Neural progenitor cell (in vitro differentiated cells): ENCODE measurements around the gene RTP3. TPM values are rescaled to one million over a fixed set of nuclear protein-coding genes. Genes with fewer than 3 reads are reported as not detected.
"Not testable (repeated sequence)": the region's sequence is repeated elsewhere in the genome, so short reads cannot be mapped to it uniquely, and the experiment has no call there.

Source experiments
- DNase-seq: peaks from one replicate; pipeline ENCODE4 v3.0.0-alpha.2; 2016; ENCODE audit warnings: low spot score
- H2AFZ ChIP-seq: fragments of 200-600 bp; sonication (generic); replicated peaks from 2 replicates; pipeline ENCODE4 v1.6.1; 2016; ENCODE audit warnings: antibody characterized with exemption
- H3F3A ChIP-seq: fragments of 200-600 bp; sonication (generic); 2 replicates; pipeline ENCODE4 v1.6.1; 2016; ENCODE audit warnings: antibody characterized with exemption, low read depth
- H3K27ac ChIP-seq: fragments of 200-600 bp; sonication (generic); 2 replicates; pipeline ENCODE4 v1.5.1; 2016; ENCODE audit warnings: mild to moderate bottlenecking
- H3K27me3 ChIP-seq: fragments of 200-600 bp; sonication (generic); 2 replicates; pipeline ENCODE4 v1.6.1; 2016; ENCODE audit warnings: mild to moderate bottlenecking, moderate library complexity
- H3K36me3 ChIP-seq: fragments of 200-600 bp; sonication (generic); 2 replicates; pipeline ENCODE4 v1.5.1; 2016
- H3K4me1 ChIP-seq: fragments of 200-600 bp; sonication (generic); 2 replicates; pipeline ENCODE4 v1.6.1; 2016; ENCODE audit warnings: mixed run types
- H3K4me2 ChIP-seq: fragments of 200-600 bp; sonication (generic); 2 replicates; pipeline ENCODE4 v1.6.1; 2016
- H3K4me3 ChIP-seq: fragments of 200-600 bp; sonication (generic); 2 replicates; pipeline ENCODE4 v1.5.1; 2016
- H3K79me2 ChIP-seq: fragments of 200-600 bp; sonication (generic); 2 replicates; pipeline ENCODE4 v1.6.1; 2016; ENCODE audit warnings: low read depth
- H3K9ac ChIP-seq: fragments of 200-600 bp; sonication (generic); 2 replicates; pipeline ENCODE4 v1.6.1; 2016
- H3K9me3 ChIP-seq: fragments of 200-600 bp; sonication (generic); 2 replicates; pipeline ENCODE4 v1.5.1; 2016; ENCODE audit warnings: low read depth
- H4K20me1 ChIP-seq: fragments of 200-600 bp; sonication (generic); 2 replicates; pipeline ENCODE4 v1.6.1; 2016; ENCODE audit warnings: low read depth
- H3K27ac Mint-ChIP-seq: 3 replicates; pipeline ENCODE4 v1.8.0; 2021; ENCODE audit warnings: mixed read lengths
- H3K27me3 Mint-ChIP-seq: 2 replicates; pipeline ENCODE4 v1.8.0; 2022; ENCODE audit warnings: low read depth, mild to moderate bottlenecking, inconsistent platforms, moderate library complexity, mixed read lengths; ENCODE audit not compliant: insufficient read depth
- H3K36me3 Mint-ChIP-seq: 3 replicates; pipeline ENCODE4 v1.8.0; 2021; ENCODE audit warnings: mixed read lengths
- H3K4me1 Mint-ChIP-seq: 3 replicates; pipeline ENCODE4 v1.8.0; 2021; ENCODE audit warnings: mixed read lengths
- H3K4me3 Mint-ChIP-seq: 3 replicates; pipeline ENCODE4 v1.8.0; 2021; ENCODE audit warnings: mild to moderate bottlenecking, moderate library complexity, mixed read lengths
- H3K9me3 Mint-ChIP-seq: 3 replicates; pipeline ENCODE4 v1.8.0; 2020; ENCODE audit warnings: mixed read lengths
- EZH2 ChIP-seq: fragments of 200-600 bp; sonication (generic); IDR thresholded peaks from 2 replicates; pipeline ENCODE4 v1.6.1; 2017; ENCODE audit warnings: antibody characterized with exemption, mild to moderate bottlenecking, moderate library complexity
- EZH2phosphoT487 ChIP-seq: fragments of 200-600 bp; sonication (generic); IDR thresholded peaks from 2 replicates; pipeline ENCODE4 v1.6.1; 2017; ENCODE audit warnings: antibody characterized with exemption
- total RNA-seq: library from RNA; depleted of rRNA; stranded (reverse); fragments of >200 nt; gene quantifications from 2 replicates; pipeline ENCODE4 v1.2.3, GENCODE V29; 2015; ENCODE audit warnings: low replicate concordance
- TF ChIP-seq, protein P1 (sequence below): fragments of 200-600 bp; sonication (generic); IDR thresholded peaks from 2 replicates; pipeline ENCODE4 v1.5.1; 2017; ENCODE audit warnings: antibody characterized with exemption, mild to moderate bottlenecking

Gene RTP3
- total RNA-seq, 1 donor from 2014 or later: not detected

- Histone ChIP-seq H3K36me3 (no peaks in the 10 kb centered on the region), H3K4me2 (no peak overlapping the region), H3K4me1 (no peaks in the 10 kb centered on the region), H2AFZ (no peak overlapping the region), H3F3A (no peaks in the 10 kb centered on the region), H3K79me2 (no peaks in the 10 kb centered on the region), H3K9me3 (no peaks in the 10 kb centered on the region), H3K9ac (no peak overlapping the region), H4K20me1 (no peaks in the 10 kb centered on the region), H3K27ac (no peak overlapping the region), H3K27me3 (no peaks in the 10 kb centered on the region), H3K4me3 (no peak overlapping the region)
- Mint-ChIP-seq H3K27ac (no peak overlapping the region), H3K4me3 (no peak overlapping the region), H3K36me3 (no peaks in the 10 kb centered on the region), H3K27me3 (peaks cover 9% of the 10 kb centered on the region), H3K9me3 (no peaks in the 10 kb centered on the region), H3K4me1 (no peaks in the 10 kb centered on the region)
- TF ChIP-seq, protein P1, sequence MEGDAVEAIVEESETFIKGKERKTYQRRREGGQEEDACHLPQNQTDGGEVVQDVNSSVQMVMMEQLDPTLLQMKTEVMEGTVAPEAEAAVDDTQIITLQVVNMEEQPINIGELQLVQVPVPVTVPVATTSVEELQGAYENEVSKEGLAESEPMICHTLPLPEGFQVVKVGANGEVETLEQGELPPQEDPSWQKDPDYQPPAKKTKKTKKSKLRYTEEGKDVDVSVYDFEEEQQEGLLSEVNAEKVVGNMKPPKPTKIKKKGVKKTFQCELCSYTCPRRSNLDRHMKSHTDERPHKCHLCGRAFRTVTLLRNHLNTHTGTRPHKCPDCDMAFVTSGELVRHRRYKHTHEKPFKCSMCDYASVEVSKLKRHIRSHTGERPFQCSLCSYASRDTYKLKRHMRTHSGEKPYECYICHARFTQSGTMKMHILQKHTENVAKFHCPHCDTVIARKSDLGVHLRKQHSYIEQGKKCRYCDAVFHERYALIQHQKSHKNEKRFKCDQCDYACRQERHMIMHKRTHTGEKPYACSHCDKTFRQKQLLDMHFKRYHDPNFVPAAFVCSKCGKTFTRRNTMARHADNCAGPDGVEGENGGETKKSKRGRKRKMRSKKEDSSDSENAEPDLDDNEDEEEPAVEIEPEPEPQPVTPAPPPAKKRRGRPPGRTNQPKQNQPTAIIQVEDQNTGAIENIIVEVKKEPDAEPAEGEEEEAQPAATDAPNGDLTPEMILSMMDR: no peak
- no peak for DNase-seq
Observed at GRCh38 chr3:46544771-46545503, 47.2 kb downstream of the RTP3 start.

- no peaks in the 10 kb centered on the region for H3K9me3 Mint-ChIP-seq
- no peaks in the 10 kb centered on the region for H3F3A ChIP-seq
- no peaks in the 10 kb centered on the region for H3K79me2 ChIP-seq
- no peak overlapping the region for H3K4me3 ChIP-seq
- peak overlapping the region; percentile 21 for H3K27ac Mint-ChIP-seq
- H3K27ac ChIP-seq: no peak overlapping the region
- no peak for DNase-seq
- H3K27me3 Mint-ChIP-seq: peaks cover 12% of the 10 kb centered on the region
- no peaks in the 10 kb centered on the region for H3K27me3 ChIP-seq
- no peak overlapping the region for H2AFZ ChIP-seq
- TF ChIP-seq EZH2phosphoT487 (no peak), EZH2 (no peak)
- TF ChIP-seq, protein P1: no peak
- no peaks in the 10 kb centered on the region for H3K36me3 ChIP-seq
- no peak overlapping the region for H3K9ac ChIP-seq
- H3K36me3 Mint-ChIP-seq: no peaks in the 10 kb centered on the region
- H4K20me1 ChIP-seq: no peaks in the 10 kb centered on the region
- no peak overlapping the region for H3K4me2 ChIP-seq
- no peaks in the 10 kb centered on the region for H3K4me1 Mint-ChIP-seq
- H3K4me3 Mint-ChIP-seq: no peak overlapping the region
- no peaks in the 10 kb centered on the region for H3K4me1 ChIP-seq
- H3K9me3 ChIP-seq: no peaks in the 10 kb centered on the region
Observed at GRCh38 chr3:46545818-46546630, 48.2 kb downstream of the RTP3 start.

DNA sequence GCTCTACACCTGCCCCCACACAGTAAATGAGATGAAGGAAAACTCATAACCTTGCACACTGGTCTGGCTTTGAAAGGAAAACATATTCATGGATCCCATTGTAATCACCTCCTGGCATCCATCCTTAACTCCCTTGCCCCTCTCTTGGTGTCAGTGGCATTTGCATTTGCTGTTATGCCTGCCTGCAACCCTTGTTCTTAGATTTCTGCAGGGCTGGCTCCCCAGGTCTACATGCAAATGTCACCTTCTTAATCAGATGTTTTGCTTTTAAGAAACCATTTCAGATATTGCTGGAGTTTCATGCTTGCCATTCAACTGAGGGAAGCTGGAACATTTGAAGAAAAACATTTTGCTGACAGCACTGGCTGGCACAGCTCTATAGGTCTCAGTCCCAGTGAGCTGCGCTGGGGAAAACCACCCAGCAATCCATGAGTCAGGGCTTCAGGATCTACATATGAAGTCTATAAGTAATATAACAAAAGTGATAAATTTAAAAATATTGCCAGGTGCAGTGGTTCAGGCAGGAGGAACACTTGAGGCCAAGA is 49.2 kb downstream of the RTP3 start:
- Histone ChIP-seq H3K9me3 (no peaks in the 10 kb centered on the region), H3K79me2 (no peaks in the 10 kb centered on the region), H3K36me3 (no peaks in the 10 kb centered on the region), H3K4me1 (no peaks in the 10 kb centered on the region), H3K27me3 (no peaks in the 10 kb centered on the region), H3F3A (no peaks in the 10 kb centered on the region), H3K27ac (no peak overlapping the region), H3K4me3 (no peak overlapping the region), H3K9ac (no peak overlapping the region), H3K4me2 (no peak overlapping the region), H2AFZ (no peak overlapping the region), H4K20me1 (no peaks in the 10 kb centered on the region)
- peaks cover 13% of the 10 kb centered on the region for H3K27me3 Mint-ChIP-seq
- no peak for DNase-seq
- H3K4me3 Mint-ChIP-seq: no peak overlapping the region
- TF ChIP-seq EZH2: no peak
- TF ChIP-seq, protein P1: no peak
- no peak for TF ChIP-seq EZH2phosphoT487
- H3K36me3 Mint-ChIP-seq: no peaks in the 10 kb centered on the region
- no peaks in the 10 kb centered on the region for H3K4me1 Mint-ChIP-seq
- H3K9me3 Mint-ChIP-seq: no peaks in the 10 kb centered on the region
- H3K27ac Mint-ChIP-seq: no peak overlapping the region

GRCh38 chr3:46548611-46549010 is 50.8 kb downstream of the RTP3 start:
- not testable (repeated sequence) for H3K9ac ChIP-seq, H3K4me3 Mint-ChIP-seq, H3K4me1 Mint-ChIP-seq, H3K36me3 ChIP-seq, H3F3A ChIP-seq, H3K4me3 ChIP-seq, H2AFZ ChIP-seq, H3K27ac ChIP-seq, H4K20me1 ChIP-seq, H3K27ac Mint-ChIP-seq, H3K9me3 Mint-ChIP-seq, DNase-seq, H3K4me2 ChIP-seq, H3K36me3 Mint-ChIP-seq, H3K9me3 ChIP-seq, H3K79me2 ChIP-seq, H3K4me1 ChIP-seq, H3K27me3 ChIP-seq
- peaks cover 16% of the 10 kb centered on the region for H3K27me3 Mint-ChIP-seq
